ENCODE measurements around the gene GRB10. TPM values are rescaled to one million over a fixed set of nuclear protein-coding genes. Genes with fewer than 3 reads are reported as not detected.

Gene GRB10
- total and polyA plus RNA-seq, 2 experiments from 2014 or later = 35.0 to 154 TPM

GRCh38 chr7:50704844-50705243 is 77.9 kb downstream of the GRB10 start (continued):
- no peak for TF ChIP-seq ZNF331 (CRISPR knock-in tag; IDR thresholded peaks at IDR 0.05; ENCODE audit: low read depth)
- TF ChIP-seq CREB1 (CRISPR knock-in tag; IDR thresholded peaks at IDR 0.05; ENCODE audit: low read depth) = no peak
- no peak for TF ChIP-seq NANOG (IDR thresholded peaks at IDR 0.05; ENCODE audit: borderline replicate concordance)
- no peak for TF ChIP-seq POLR2AphosphoS5 (IDR thresholded peaks at IDR 0.05; ENCODE audit: low read depth)
- TF ChIP-seq CTCF (conservative IDR thresholded peaks at IDR 0.05; ENCODE audit: low read depth in 2 of 2) = no peak

- Histone ChIP-seq H3K9me2 (ENCODE audit: insufficient read depth) (no peaks in the 10 kb centered on the region), H3K4me3 (peak overlapping the region; percentile 3; the same call in 1 of the 2 replicates), H3K36me3 (ENCODE audit: insufficient read depth) (no peaks in the 10 kb centered on the region), H4K20me1 (replicated peaks; ENCODE audit: insufficient read depth) (0 out of 2 replicates have a peak, but pooled peaks cover 4% of the 10 kb centered on the region), H3K4me2 (peak overlapping the region; percentile 6; the same call in 1 of the 2 replicates), H3K79me2 (replicated peaks; ENCODE audit: insufficient read depth) (peaks cover 65% of the 10 kb centered on the region), H2AFZ (no peak overlapping the region), H3K4me1 (ENCODE audit: insufficient read depth) (peaks cover 52% of the 10 kb centered on the region), H3K27me3 (ENCODE audit: insufficient read depth) (no peaks in the 10 kb centered on the region), H3K27ac (ENCODE audit: low read depth) (peak overlapping the region; percentile 56), H3F3A (replicated peaks; ENCODE audit: low read depth) (no peaks in the 10 kb centered on the region)
- Mint-ChIP-seq H3K27me3 (ENCODE audit: insufficient read depth, low read depth, poor library complexity) (no peaks in the 10 kb centered on the region), H3K36me3 (ENCODE audit: low read depth) (peaks cover 28% of the 10 kb centered on the region), H3K9me3 (no peaks in the 10 kb centered on the region), H3K27ac (peak overlapping the region; percentile 73; the same call in 1 of the 2 replicates), H3K4me1 (peaks cover 53% of the 10 kb centered on the region), H3K4me3 (no peak overlapping the region)
- ATAC-seq = no peak
- no peak for TF ChIP-seq ZNF114 (CRISPR knock-in tag; IDR thresholded peaks at IDR 0.05)
- TF ChIP-seq ZNF331 (CRISPR knock-in tag; IDR thresholded peaks at IDR 0.05; ENCODE audit: low read depth) = no peak
- DNase-seq (ENCODE audit: low spot score) = no peak
These were observed 79.0 kb downstream of the GRB10 start for GRCh38 chr7:50703654-50704053.

GRCh38 chr7:50699143-50699542 is 83.6 kb downstream of the GRB10 start:
- H3K27ac ChIP-seq (ENCODE audit: low read depth) = no peak overlapping the region
- H2AFZ ChIP-seq = no peak overlapping the region
- peaks cover 7% of the 10 kb centered on the region; the same call in 1 of the 2 replicates for H4K20me1 ChIP-seq (replicated peaks; ENCODE audit: insufficient read depth)
- H3K79me2 ChIP-seq (replicated peaks; ENCODE audit: insufficient read depth) = peaks cover 50% of the 10 kb centered on the region
- no peak overlapping the region for H3K4me3 Mint-ChIP-seq
- no peaks in the 10 kb centered on the region for H3K9me2 ChIP-seq (ENCODE audit: insufficient read depth)
- H3K9me3 Mint-ChIP-seq = no peaks in the 10 kb centered on the region; the same call in 2 of the 3 replicates
- H3F3A ChIP-seq (replicated peaks; ENCODE audit: low read depth) = no peaks in the 10 kb centered on the region
- no peaks in the 10 kb centered on the region for H3K27me3 Mint-ChIP-seq (ENCODE audit: insufficient read depth, low read depth, poor library complexity)
- ATAC-seq (no peak), DNase-seq (ENCODE audit: low spot score) (no peak)
- 0 out of 2 replicates have a peak overlapping the region, but pooled peaks have one; percentile 40 for H3K4me2 ChIP-seq
- H3K4me1 Mint-ChIP-seq = peaks cover 29% of the 10 kb centered on the region
- H3K36me3 Mint-ChIP-seq (ENCODE audit: low read depth) = peaks cover 42% of the 10 kb centered on the region
- H3K27ac Mint-ChIP-seq = peak overlapping the region; percentile 60; the same call in 1 of the 2 replicates
- no peaks in the 10 kb centered on the region for H3K36me3 ChIP-seq (ENCODE audit: insufficient read depth)
- H3K27me3 ChIP-seq (ENCODE audit: insufficient read depth) = no peaks in the 10 kb centered on the region
- peaks cover 31% of the 10 kb centered on the region for H3K4me1 ChIP-seq (ENCODE audit: insufficient read depth)
- no peak overlapping the region for H3K4me3 ChIP-seq
- TF ChIP-seq ZNF331 (CRISPR knock-in tag; IDR thresholded peaks at IDR 0.05; ENCODE audit: low read depth) (no peak), CTCF (conservative IDR thresholded peaks at IDR 0.05; ENCODE audit: low read depth in 2 of 2) (no peak), ZNF462 (CRISPR knock-in tag; IDR thresholded peaks at IDR 0.05) (no peak), ZNF114 (CRISPR knock-in tag; IDR thresholded peaks at IDR 0.05) (no peak)

Data from GM23338 (cell line).